ENCODE measurements around the gene ELMO1. TPM values are rescaled to one million over a fixed set of nuclear protein-coding genes. Genes with fewer than 3 reads are reported as not detected.

The ELMO1 gene
- total RNA-seq, 1 experiment from 2014 or later = 1.1 TPM

- no peak for TF ChIP-seq ZBTB33 (IDR thresholded peaks at IDR 0.05; ENCODE audit: extremely low read depth, insufficient replicate concordance, low read length)
Measured at GRCh38 chr7:36920433-36920832, 528.2 kb downstream of the ELMO1 start (continued).

- RAD21 ChIA-PET (ENCODE audit: low non-redundant PET in 1 of 2, low total read pairs in 2 of 2, uncharacterized antibody in 2 of 2, unreplicated experiment in 2 of 2) = no interaction called here
- intact Hi-C loops (cut with micrococcal nuclease) = no loop called here
- no peak for DNase-seq (ENCODE audit: low read depth, low spot score)
Measured at GRCh38 chr7:36919738-36920137, 528.9 kb downstream of the ELMO1 start.

More at GRCh38 chr7:36919738-36920137, 528.9 kb downstream of the ELMO1 start:
- CTCF ChIA-PET = no interaction called here
- Histone ChIP-seq H4K20me1 (ENCODE audit: insufficient read depth) (no peaks in the 10 kb centered on the region), H3K9me2 (ENCODE audit: insufficient read depth) (no peaks in the 10 kb centered on the region), H3K36me3 (ENCODE audit: control insufficient read depth in 1 of 2, insufficient read depth in 2 of 2, low read length in 2 of 2) (no peaks in the 10 kb centered on the region), H3K9me3 (ENCODE audit: control insufficient read depth in 1 of 2, insufficient read depth in 1 of 2, low read depth in 1 of 2, low read length in 2 of 2) (no peaks in the 10 kb centered on the region), H3K9ac (ENCODE audit: low read length) (no peak overlapping the region), H3K27me3 (ENCODE audit: insufficient read depth, low read length) (no peaks in the 10 kb centered on the region), H2AFZ (ENCODE audit: low read depth, low read length, poor library complexity, severe bottlenecking) (no peak overlapping the region), H3K4me2 (ENCODE audit: low read length) (no peak overlapping the region), H3K4me3 (replicated peaks in 1 of 2; ENCODE audit: low read depth in 1 of 2, low read length in 2 of 2) (no peak overlapping the region), H3K27ac (ENCODE audit: low read depth, low read length) (no peak overlapping the region), H3K79me2 (ENCODE audit: insufficient read depth, low read length) (no peaks in the 10 kb centered on the region), H3K4me1 (ENCODE audit: control insufficient read depth in 1 of 2, insufficient read depth in 2 of 2, low read length in 2 of 2) (no peaks in the 10 kb centered on the region)
- BruUV-seq (replicated peaks) = no TSS peak
- no peak for ATAC-seq
- POLR2A ChIA-PET = no interaction called here
- TF ChIP-seq, protein P1, sequence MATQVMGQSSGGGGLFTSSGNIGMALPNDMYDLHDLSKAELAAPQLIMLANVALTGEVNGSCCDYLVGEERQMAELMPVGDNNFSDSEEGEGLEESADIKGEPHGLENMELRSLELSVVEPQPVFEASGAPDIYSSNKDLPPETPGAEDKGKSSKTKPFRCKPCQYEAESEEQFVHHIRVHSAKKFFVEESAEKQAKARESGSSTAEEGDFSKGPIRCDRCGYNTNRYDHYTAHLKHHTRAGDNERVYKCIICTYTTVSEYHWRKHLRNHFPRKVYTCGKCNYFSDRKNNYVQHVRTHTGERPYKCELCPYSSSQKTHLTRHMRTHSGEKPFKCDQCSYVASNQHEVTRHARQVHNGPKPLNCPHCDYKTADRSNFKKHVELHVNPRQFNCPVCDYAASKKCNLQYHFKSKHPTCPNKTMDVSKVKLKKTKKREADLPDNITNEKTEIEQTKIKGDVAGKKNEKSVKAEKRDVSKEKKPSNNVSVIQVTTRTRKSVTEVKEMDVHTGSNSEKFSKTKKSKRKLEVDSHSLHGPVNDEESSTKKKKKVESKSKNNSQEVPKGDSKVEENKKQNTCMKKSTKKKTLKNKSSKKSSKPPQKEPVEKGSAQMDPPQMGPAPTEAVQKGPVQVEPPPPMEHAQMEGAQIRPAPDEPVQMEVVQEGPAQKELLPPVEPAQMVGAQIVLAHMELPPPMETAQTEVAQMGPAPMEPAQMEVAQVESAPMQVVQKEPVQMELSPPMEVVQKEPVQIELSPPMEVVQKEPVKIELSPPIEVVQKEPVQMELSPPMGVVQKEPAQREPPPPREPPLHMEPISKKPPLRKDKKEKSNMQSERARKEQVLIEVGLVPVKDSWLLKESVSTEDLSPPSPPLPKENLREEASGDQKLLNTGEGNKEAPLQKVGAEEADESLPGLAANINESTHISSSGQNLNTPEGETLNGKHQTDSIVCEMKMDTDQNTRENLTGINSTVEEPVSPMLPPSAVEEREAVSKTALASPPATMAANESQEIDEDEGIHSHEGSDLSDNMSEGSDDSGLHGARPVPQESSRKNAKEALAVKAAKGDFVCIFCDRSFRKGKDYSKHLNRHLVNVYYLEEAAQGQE (IDR thresholded peaks at IDR 0.05; ENCODE audit: low read depth) = no peak
- TF ChIP-seq ELF1 (IDR thresholded peaks at IDR 0.05; ENCODE audit: borderline replicate concordance, low read depth) (no peak), SIN3A (IDR thresholded peaks at IDR 0.05; ENCODE audit: low read depth) (no peak), CEBPB (IDR thresholded peaks at IDR 0.05; ENCODE audit: low read depth) (no peak), ZBTB33 (IDR thresholded peaks at IDR 0.05; ENCODE audit: extremely low read depth, insufficient replicate concordance, low read length) (no peak), EZH2 (IDR thresholded peaks at IDR 0.05) (no peak), FOSL1 (IDR thresholded peaks at IDR 0.05; ENCODE audit: low read depth) (no peak), ZFX (IDR thresholded peaks at IDR 0.05) (no peak), JUND (IDR thresholded peaks at IDR 0.05) (no peak), CTCF (IDR thresholded peaks at IDR 0.05 in 2 of 3, conservative IDR thresholded peaks at IDR 0.05 in 1 of 3; ENCODE audit: borderline replicate concordance in 1 of 3, insufficient read depth in 1 of 3, low read depth in 2 of 3, low read length in 2 of 3) (no peak), SRF (IDR thresholded peaks at IDR 0.05; ENCODE audit: low read depth) (no peak), POLR2A (IDR thresholded peaks at IDR 0.05; ENCODE audit: borderline replicate concordance, extremely low read depth, insufficient read depth, insufficient read length) (no peak), EGR1 (IDR thresholded peaks at IDR 0.05; ENCODE audit: low read depth) (no peak)
